NCI-H748 (cell line): ENCODE measurements around the gene VIT.

Source experiments
- DNase-seq: peaks from one replicate; lab custom pipeline; 2025; ENCODE audit not compliant: unreplicated experiment; lab: John Stamatoyannopoulos, UW

Gene VIT

DNA sequence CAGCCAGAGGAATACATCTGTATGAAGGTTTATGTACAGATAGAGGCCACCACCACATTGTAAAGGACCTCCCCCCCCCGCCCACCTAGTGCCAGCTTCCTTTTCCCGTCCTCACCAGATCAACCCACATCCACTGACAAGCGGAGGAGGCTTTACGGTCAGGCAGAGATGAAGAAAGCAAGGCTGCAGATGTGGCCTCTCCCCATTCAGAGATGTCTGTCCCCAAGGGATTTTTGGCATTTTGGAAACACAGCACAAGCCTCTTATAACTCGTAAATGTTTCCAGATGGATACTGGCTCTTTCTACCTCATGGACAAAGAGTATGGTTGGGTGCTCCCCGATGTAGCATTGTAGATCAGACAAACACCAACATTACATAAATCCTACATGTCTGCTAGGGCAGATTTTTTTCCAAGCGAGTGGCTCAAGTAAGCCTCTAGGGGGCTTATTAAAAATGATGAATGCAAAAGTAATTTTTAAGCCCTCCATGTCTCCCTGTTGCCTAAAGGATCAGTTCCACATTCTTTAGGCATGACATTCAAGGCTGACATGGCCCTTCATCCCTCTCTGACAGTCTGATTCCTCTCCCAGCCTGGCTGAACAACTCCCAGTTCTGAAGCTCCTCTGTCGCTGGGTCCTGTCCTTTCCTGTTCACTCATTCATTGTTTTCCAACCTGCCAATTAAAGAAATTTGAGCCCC, 11.7 kb downstream of the VIT start:
- no peak for DNase-seq

DNA sequence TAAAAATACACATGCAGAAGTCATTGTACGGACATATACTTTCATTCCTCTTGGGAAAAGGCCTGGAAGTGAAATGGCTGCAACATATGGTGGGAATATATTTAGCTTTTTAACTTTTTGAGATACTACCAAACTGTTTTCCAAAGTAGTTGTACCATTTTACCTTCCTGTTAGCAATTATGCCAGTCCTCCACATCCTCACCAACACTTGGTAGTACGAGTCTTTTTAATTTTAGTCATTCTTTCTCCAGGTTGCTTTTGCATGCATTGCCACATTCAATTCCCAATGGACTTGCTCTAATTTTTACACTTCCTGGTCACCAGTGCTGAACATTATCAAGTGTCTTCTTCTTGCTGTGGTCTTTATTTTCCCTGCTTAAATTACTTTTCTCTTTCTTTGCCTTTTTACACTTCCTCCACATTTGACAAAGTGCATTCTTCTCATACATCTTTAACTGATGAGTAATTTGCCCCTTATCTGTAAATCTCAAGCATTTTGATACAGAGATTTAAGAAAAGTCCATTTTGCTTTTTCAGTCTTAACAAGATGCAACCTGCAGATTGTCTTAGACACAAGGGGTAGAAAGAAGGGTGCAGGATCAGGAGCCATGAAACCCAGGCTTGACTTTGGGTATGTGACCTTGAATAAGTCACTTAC, 14.5 kb downstream of the VIT start:
- DNase-seq = no peak

DNA sequence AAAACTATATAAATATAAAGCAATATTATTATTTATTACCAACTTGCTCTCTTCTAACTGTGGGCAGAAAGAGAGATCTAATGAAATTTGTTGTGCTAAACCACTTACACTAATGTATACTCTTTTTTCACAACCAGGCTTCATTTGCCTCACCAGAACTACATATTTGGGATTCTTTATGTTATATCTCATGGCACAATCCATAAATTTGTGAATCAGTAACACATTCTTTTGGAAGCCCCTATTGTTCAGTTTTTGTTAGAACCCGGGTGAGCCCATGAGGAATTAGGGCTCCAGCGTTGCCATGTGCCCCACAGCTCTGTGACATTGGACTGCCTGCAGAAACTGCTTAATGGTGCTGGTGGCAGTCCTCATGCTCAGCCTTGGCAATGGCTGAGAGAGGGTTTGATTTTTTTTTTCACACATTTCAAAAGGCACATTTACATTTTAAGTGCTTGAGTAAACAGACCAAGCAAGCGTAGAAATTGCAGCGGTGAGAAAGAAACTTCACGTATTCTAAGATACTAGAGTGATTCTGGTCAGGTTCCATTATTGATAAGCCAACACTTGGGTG, 15.3 kb downstream of the VIT start:
- no peak for DNase-seq

DNA sequence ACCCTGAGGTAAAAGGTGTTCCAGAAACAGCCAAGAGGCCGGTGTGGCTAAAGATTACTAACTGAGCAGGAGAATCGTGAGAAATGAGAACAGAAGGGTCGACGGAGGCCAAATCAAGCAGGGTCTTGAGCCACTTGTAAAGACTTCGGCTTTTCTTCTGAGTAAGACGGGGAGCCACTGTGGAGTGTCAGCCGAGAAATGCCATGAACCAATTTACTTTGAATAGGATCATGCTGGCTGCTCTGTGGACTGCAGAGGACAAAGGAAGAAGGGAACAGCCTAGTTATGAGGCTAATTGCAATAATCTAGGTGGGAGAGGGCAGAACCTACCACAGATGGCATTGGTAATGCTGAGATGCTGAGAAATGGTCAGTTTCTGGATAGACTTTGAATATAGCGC, 16.8 kb downstream of the VIT start:
- DNase-seq = no peak

DNA sequence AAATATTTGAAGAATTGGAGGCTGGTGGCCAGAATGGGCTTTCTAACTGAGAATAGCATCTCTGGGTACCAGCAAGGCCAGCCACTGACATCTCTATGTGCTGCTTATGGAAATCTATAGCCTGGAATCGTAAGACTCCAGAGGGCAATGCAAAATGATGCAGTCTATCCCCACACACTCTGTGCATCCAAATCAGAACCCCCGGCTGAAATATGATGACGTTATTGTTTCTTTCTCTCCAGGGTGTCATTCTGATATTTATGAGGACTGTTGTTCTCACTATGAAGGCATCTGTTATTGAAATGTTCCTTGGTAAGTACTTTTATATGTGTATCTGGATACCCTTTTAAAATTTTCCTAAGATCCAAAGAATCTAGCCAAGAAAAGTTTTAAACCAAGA, 19.6 kb downstream of the VIT start:
- DNase-seq = no peak

DNA sequence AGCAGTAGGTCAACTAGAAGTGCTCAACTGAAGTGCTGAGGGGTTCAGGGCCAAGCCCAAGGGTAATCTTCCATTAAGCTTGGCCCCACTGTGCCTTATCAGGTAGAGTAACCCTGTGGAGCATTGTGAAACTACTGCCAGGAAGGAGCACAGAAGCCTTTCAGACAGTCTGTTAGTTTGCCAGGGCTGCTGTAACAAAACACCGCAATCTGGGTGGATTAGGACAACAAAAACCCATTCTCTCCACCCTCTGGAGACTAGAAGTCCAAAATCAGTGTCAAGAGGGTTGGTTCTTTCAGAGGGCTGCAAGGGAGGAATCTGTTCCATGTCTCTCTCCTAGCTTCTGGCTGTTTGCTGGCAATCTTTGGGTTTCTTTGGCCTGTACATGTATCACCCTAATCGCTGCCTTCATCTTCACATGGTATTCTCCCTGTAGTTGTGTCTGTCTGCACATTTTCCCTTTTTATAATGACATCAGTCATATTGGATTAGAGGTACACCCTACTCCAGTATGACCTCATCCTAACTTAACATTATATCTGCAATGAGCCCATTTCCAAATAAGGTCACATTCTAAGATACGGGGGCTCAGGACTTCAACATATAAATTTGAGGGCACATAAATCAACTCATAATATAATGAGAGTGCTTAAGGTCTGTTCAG, 21.2 kb downstream of the VIT start:
- DNase-seq = no peak

DNA sequence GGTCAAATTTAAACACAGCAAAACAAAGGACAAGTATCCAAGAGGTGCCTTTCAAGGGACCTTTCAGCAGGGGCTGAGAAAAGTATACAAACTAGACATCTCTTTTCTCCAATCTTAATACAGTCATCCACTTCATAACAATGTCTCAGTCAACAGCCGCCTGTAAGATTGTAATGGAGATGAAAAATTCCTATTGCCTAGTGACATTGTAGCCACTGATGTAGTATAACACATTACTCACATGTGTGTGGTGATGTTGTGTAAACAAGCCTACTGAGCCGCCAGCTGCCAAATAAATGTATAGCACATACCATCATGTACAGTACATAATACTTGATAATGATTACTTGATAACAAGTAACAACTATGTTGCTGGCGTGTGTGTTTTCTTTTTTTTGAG, 31.0 kb downstream of the VIT start:
- DNase-seq = no peak

DNA sequence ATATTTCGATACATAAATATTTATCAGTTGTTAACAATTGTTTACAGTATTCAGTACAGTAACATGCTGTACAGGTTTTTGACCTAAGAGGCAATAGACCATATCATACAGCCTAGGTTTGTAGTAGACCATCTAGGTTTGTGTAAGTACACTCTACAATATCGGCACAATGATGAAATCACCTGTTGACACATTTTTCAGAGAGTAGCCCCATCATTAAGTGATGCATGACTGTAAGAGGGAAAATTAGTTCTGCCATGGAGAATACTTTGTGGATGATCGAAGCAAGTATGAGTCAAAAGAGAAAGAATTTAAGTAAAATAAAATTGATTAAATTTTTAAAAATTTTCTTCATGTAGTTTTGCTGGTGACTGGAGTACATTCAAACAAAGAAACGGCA, 32.6 kb downstream of the VIT start:
- DNase-seq = no peak

DNA sequence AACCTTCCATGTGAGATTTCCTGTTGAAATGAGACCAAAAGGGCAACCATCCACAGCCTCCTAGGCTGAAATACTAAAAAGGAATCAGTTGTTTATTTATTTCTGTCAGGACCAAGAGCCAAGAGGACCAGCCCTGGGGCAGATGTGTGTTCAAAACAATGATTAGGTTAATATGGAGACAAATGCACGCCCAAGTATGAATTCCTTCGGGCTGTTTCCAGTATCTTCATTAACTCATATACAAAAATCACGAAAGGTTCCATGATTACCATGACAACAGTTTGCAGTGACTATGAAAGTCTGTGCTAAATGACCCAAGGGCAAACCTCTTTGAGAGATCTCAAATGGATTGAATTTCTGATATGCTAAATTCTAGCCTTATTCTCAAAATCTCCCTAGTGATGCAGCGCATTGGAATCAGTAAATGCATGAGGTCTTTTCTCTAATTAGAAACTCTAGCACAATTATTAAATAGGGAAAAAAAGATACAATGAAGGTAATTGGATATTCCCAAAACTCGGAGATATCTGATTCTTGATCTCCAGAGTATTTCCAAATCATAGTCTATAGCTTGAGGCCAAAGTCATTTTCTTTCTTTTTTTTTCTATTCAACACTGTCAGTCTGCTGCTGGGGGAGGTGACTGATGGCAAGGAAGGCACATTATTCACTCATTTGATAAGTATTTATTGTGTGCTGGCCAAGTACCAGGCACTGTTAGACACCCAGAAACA, 35.6 kb downstream of the VIT start:
- DNase-seq = no peak

DNA sequence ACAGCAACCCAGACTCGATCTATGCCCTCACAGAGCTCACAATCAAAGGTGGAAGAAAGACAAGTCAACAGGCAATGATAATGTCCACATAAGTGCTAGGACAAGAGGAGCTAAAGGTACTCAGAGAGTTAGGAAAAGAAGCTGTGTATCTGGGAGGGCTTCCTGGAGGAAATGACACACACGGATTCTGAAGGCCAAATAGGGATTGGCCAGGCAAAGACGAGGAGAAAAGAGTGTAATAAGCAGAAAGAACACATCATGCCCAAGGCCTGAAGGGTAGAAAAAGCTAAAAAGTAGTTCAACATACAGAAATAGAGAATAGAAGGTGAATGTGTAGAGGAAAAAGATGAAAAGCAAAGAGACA, 36.1 kb downstream of the VIT start:
- no peak for DNase-seq

DNA sequence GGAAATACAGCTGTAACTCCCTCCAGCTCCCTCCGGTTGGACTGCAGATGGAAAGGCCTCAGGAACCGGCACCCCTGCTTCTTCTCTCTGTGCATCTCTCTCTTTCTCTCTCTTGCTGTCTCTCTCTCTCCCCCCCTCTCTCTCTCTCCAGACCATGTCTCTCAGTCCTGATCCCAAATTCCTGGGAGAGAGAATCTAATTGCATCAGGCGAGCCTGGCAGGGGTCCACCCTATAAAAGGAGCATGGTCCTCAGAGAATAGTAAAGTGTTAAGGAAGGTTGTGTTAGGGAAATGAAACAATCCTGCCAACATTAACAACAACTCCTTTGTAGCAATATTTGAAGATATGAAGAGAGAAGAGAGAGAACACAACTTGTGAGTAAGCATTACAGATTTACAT, 36.7 kb downstream of the VIT start:
- no peak for DNase-seq

DNA sequence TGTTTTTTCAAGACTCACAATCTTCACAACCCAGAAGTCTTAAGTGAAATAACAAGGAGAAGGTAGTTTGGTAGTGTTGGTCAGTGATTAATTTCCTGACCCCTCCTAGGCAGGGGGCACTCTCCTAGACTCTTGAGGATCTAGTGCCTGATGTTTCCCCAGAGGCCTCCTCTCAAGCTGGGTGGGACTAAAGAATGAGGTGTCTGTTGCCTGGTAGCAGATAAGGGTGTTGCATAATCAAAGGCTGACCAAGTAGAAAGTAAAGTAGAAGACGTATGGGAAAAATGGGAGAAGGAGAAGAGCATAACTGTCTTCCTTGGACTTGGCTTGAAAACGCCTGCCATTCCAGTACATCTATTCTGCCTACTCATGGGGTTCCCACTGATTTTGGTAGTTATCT, 37.8 kb downstream of the VIT start:
- no peak for DNase-seq

DNA sequence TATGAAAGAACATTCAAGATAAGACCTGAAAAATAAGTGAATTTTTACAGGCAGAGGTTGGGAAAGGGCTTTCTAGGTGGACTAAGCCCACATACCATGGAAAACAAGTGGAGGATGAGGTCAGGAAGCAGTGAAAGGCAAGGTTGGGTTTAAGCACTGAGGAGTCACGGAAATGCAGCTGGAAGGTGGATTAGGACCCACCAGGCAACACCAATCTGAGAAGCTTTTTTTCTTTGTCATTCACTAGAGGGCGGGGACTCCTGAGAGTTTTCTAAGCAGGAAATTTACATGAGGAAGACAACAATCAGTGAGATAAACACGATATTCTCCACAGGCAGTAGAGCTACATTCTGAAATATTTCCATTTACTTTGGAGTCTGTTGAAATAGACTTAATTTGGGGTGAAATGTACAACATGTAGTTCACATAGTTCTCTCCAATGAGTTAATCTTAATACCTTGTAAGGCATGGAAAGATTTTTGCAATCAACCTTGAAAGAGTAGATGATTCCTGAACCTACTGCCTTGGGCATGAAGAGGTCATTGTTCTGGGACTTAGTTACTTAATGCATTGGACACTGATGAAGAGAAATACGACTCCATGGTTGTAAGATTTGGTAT, 40.7 kb downstream of the VIT start:
- DNase-seq = no peak

DNA sequence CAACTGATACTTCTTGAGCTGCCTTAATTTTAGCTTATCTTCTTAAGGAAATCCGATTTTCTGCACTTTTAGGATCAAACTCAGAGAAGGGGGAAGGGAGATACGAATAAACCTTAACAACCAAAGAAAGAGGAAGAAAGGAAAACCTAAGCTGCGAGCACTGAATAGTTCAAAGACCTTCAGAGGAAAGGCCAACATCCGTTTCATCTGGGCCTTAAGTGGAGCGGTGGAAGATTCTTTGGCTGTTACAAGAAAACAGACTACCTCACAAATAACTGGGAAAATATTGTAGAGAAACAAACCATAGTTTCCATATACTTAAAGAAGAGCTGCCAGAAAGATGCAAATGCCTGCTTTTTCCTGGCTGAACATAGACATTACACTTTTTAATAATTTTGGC, 43.6 kb downstream of the VIT start:
- DNase-seq = no peak

DNA sequence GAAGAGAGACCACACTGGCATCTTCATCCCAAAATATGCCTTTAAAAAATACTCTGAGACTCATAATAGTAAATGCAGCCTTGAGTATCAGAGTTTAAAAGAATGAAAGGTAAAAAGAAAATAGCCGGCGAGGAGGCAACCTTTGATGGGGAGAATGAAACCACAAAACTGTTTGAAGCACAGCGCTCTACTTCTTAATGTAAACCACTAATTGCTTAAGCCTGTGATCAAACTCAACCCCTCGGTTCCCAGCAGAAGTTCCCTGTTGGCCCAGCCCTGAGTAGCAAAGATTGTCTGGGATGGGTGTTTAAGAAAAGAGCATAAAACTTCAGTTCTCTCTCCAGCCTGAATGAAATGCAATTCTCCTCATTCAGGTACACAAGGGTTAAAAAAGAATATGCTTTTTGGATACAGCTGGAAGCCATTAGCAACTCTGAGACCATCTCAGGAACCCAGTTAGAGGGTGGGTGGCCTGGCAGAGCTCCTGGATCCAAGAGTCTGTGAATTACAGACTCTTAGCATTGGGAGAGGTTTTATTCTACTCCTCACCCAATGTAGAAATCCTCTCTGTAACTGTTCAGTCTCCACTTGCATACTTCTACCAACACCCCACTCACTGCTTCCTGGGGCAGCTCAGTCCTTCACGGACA, 44.8 kb downstream of the VIT start:
- DNase-seq = no peak

DNA sequence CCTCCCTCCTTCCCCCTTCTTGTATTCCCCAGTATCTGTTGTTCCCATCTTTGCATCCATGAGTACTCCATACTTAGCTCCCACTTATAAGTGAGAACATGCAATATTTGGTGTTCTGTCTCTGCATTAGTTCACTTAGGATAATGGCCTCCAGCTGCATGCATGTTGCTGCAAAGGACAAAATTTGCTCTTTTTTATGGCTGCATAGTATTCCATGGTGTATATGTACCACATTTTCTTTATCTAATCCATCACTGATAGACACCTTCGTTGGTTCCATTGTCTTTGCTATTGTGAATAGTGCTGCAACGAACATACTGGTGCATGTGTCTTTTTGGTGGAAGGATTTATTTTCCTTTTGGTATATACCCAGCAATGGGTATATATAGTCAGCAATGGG, 47.4 kb downstream of the VIT start:
- DNase-seq = no peak

DNA sequence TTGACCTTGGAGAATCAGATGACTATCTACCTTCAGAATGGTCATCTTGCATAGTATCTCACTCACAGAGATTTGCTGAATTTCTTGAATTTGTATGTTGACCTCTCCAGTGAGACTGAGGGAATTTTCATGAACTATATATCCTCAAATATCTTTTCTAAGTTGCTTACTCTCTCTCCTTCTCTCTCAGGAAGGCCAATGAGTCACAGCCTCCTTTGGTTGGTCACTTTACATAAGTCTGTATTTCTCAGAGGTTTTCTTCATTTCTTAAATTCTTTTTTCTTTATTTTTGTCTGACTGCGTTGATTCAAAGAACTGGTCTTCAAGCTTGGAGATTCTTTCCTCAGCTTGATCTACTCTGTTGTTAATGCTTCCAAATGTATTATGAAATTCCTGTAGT, 51.7 kb downstream of the VIT start:
- DNase-seq = no peak

DNA sequence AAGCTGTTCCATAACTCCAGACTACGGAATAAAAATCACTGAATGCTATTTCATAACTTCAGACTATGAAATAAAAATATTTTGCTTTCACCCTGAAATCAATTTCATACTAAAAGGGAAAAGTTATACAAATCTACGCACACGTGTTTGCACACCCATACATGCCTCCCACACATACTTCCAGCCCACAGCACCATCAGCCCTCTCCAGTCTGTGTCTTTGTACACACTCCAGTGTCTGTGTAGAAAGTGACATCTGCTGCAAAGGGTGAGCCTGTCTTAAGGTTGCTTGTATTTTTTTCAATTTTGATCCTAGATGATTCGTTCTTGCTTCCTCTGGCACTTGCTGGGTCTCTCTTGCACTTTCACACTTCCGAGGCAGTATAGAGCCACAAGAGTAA, 53.6 kb downstream of the VIT start:
- DNase-seq = no peak

DNA sequence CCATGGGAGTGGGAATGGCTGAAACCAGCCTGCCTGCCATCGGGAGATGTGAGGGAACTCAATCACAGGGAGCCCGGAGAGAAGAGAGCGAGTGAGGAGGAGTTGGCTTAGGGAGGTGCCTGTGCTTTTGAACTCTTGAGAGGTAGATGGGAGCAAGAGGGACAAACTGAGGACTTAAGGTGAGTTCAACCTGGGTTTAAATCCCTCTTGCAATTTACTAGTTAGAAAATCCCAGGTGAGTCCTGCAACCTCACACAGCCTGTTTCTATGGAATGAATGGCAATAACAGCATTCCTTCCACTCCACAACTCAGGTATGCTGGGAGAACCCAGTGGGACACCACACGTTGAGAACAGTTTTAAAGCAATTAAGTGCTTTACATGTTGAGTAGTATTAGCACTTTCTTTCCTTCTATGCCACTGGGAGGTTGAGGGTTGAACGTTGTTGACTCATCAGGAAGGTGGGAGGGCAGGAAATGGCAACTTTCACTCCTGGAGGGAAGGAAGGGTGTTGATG, 57.3 kb downstream of the VIT start:
- no peak for DNase-seq

DNA sequence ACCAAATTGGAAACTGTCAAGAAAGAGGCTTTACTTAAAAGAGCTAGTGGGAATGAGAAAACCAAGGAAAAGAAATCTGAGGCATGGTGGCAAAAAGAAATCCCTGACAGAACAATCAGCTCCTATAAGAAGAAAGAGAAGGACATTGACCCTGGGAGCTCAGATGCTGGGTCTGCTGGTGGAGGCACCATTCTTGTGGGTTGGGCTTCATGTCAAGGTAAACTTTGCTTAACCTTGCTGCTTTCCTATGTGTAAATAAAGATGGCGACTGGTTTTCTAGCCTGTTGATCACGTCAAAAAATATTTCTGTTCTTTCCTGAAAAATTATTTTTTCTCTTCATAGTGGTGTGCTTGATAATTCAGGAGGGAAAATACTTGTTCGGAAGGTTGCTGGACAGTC, 58.1 kb downstream of the VIT start:
- DNase-seq = no peak

DNA sequence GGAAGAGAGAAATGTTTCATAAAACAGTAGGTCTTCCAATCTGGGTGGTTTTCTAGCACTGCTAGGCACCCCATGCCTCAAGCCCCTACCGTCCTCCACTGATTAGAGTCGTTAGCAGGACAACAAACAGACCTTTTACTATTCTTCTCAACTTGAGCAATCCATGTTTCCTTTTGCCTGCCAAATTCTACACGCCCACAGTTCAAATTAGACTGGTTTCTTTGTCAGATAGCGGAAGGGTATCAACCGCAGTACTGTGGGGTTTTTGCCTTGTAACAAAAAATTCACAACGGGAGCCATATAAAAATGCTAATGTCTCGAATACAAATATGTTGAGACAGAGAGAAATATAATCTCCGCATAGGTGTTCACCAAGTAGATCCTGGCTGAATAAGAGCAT, 59.9 kb downstream of the VIT start:
- DNase-seq = no peak
